GM19351 (cell line): ENCODE results near the gene CNOT2.
A peak's percentile ranks its signal among the peaks of the same experiment; 100 is the strongest.
"Not testable (repeated sequence)": the region's sequence is repeated elsewhere in the genome, so short reads cannot be mapped to it uniquely, and the experiment has no call there.

Experiments used
- ATAC-seq: cut with Tn5 transposase; IDR thresholded peaks from one replicate; pipeline ENCODE4 v1.9.1; 2021; ENCODE audit warnings: mild to moderate bottlenecking, moderate library complexity; ENCODE audit not compliant: unreplicated experiment

CNOT2 gene

DNA sequence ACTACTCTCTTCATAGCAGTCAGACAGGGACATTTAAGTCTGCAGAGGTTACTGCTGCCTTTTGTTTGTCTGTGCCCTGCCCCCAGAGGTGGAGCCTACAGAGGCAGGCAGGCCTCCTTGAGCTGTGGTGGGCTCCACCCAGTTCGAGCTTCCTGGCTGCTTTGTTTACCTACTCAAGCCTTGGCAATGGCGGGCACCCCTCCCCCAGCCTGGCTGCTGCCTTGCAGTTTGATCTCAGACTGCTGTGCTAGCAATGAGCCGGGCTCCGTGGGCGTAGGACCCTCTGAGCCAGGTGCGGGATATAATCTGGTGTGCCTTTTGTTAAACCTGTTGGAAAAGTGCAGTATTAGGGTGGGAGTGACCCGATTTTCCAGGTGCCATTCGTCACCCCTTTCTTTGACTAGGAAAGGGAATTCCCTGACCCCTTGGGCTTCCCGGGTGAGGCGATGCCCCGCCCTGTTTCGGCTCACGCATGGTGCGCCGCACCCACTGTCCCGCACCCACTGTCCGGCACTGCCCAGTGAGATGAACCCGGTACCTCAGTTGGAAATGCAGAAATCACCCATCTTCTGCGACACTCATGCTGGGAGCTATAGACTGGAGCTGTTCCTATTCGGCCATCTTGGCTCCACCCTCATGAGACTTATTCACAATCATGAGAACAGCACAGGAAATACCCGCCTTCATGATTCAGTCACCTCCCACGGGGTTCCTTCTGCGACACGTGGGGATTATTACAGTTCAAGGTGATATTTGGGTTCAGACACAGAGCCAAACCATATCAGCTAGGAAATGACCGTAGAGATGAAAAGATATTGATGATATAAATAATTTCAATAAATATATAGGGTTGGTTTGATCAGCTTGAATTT is 61.7 kb downstream of the CNOT2 start:
- ATAC-seq, result not testable (repeated sequence)

DNA sequence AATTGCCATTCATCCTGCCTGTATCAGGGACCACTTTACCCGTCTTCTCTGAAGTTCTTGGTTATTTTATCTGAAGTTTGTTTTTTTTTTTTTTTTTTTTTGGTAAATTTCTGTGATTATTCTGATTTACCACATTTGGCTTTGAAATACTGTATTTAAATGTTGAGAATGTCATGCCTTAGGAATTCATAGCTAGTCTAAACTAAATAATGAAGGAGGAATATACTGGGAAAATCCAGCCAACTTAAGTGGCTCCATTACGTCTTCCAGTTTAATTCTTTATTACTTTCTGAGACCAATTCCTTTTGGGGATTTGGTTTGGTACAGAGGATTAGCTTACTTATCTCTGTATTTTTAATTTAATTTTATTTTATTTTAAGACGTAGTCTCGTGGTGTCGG is 62.6 kb downstream of the CNOT2 start:
- ATAC-seq, result no peak

DNA sequence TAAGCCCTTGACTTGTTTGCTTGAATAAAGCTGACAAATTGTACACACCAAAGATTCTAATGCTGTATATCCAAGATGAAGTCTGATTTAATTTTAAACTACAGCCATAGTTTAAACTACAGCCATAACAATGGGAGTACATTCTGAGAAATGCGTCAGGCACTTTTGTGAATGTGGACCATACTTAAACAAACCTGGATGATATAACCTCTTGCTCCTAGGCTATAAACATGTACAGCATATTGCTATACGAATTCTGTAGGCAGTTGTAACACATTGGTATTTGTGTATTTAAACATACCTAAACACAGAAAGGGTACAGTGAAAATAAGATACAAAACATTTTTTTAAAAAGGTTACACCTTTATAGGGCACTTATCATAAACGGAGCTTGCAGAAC is 63.4 kb downstream of the CNOT2 start:
- ATAC-seq, result no peak

DNA sequence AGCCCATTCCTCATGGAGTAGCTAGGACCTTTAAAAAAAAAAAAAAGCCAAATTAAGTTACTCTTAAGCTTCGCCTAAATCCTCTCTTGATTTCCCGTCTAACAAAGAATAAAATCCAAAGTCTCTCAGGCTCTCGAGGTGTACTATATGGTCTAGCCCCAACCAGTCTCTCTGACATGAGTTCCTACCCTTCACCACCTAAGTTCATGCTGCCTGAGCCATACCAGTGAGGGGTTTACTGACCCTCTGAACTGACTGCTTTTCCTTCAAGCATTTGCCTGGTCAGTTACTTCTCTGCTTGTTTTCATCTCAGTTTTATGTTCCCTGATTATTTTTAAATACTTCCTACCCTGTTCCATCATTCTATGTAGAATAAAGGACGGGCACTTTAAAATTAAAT is 64.6 kb downstream of the CNOT2 start:
- no peak for ATAC-seq

DNA sequence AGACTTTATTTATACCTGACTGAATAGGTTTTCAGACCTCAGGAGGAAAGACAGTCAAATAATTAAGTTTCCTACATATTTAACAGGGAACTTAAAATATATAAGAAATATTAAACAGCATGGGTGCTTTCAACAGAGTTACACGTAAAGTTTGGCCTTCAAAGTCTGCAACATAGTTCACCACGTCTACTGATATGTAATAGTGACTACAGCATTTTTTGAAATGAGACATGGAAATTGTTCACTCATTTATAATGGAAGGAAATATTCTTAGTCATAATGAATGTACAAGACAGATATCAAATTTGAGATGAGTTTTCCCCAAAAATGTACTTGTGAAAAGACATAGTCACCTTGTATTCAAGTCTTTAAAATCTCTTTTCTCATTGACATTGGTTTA is 66.1 kb downstream of the CNOT2 start:
- no peak for ATAC-seq

DNA sequence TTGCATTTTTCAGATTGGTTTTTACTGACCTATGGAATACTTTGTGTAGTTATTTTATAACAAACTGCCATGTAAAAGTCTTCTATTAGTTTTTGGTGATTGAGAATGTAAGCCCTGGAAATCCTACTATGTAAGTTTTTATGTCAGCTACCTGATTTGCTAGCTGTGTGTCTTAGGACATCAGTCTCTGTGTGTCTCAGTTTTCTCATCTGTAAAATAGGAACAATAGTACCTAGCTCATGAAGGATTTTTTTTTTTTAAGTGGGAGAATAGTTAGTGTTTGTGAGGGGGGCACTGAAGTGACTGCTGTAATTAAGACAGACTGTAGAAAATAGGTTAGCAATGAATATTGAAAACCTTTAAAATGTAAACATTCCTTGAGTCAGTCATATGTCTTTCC is 70.9 kb downstream of the CNOT2 start:
- no peak for ATAC-seq

DNA sequence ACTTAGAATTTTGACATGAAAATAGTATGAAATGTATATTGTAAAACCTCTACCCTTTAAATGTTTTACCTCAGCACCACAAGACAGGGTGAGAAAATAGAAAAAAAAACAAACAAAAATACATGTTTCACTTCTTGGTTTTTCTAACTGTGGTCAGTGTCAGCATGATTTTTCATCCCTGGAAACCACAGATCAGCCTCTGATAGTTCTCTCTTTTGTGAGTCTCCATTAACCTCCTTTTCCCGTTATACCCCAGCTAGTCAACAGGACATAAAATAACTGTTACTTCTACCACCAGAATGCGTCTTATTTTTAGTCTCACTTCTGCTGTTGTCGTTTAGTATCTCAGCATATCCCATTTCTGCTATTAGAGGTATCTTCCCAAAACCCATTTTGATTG is 74.5 kb downstream of the CNOT2 start:
- peak; percentile 94 for ATAC-seq

DNA sequence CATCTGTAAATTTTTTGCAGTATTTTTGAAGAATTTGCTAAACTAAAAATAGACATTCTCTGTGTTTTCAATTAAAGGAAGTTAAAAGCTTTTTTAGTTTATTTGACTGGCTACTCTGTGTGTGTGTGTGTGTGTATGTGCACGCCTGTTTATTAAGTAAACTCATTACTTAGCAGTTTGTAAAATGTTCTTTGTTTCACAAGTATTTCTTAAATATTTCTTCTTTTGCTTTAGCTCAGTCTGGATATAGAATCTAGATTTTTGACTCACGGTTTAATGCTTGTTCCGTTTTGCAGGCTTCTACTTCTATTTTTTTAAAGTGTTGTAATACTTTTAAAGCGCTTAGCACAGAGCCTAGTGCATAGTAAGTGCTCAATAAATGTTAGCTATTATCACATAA is 76.4 kb downstream of the CNOT2 start:
- ATAC-seq, result no peak

DNA sequence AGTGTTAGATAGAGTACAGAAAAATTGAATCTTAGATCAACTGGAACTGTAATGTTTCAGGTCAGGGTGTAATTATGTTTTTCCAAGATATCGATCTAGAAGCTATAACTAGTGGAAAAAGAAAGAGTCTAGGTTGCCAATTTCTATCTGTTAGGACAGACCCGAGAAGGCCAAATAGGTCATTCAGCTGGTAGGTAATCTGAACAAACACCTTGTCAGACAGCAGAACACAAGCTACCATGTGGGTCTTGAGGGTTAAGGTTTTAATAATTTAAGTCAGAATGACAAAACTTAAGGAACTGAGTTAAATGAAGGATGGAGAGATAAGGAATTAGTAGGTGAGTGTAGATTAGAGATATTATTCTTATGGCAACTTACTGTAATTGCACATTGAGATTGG is 78.0 kb downstream of the CNOT2 start:
- no peak for ATAC-seq

DNA sequence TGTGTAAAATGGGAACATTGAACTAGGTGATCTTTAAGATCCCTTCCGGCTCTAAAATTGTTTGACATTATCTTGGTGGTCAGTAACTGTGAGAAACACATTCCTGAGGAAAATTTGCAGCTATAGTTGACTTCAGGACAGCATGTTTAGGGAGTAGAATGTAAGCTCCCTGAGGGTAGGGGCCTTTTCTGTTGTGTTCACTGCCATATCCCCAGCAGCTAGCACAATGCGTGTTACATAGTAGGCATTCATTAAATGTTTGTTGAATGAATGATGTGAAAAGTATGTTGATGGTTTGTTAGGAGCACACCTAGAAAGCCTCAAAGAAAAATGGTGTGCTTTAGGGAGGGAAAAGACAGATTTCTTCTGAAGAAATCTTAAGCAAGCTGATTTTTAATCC is 84.3 kb downstream of the CNOT2 start:
- no peak for ATAC-seq

DNA sequence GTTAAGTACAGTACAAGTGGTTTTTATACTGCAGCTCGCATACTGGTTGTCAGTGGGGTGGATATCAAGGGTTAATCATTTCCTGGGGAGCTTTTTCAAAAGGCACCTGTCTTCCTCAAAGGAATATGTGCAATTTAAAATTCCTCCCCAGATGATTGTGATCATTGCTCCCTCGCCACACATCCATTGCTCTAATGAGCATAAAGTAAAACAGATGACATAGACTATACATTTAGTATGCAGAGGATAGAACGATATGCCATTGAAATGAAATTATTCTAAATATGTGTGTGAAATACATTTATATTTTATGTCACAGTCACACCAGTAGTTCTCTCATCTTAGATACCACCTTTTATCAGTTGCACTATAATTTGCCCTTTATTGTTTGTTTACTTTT is 86.5 kb downstream of the CNOT2 start:
- no peak for ATAC-seq

DNA sequence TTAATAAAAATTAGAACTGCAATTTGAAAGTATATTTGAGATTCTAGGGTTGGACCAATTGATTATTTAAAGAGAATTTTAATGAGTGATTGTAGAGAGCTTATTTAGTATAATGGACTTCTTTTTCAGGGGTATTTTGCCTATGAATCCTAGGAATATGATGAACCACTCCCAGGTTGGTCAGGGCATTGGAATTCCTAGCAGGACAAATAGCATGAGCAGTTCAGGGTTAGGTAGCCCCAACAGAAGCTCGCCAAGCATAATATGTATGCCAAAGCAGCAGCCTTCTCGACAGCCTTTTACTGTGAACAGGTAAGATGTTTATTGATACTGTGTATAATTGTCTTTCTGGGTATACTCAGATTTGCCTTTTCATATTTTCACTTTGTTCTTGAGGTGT is 86.9 kb downstream of the CNOT2 start:
- no peak for ATAC-seq

DNA sequence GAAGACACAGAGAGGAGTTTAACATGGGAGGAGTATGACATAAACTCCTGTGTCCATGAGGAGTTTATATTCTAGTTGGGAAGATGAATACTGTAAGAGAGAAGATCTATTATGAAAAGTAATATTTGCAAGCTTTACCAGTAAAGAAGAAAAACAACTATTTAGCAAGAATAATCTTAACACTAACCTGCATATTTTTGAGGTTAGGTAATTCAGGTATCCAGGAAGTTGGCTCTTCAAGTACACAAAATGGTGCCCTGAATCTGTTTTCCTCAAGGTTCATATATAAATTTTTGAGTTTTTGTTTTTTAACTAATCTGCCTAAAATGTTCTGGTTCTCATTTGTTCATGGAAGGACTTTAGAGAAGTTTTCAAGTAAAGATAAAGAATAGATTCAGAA is 89.0 kb downstream of the CNOT2 start:
- ATAC-seq, result no peak

DNA sequence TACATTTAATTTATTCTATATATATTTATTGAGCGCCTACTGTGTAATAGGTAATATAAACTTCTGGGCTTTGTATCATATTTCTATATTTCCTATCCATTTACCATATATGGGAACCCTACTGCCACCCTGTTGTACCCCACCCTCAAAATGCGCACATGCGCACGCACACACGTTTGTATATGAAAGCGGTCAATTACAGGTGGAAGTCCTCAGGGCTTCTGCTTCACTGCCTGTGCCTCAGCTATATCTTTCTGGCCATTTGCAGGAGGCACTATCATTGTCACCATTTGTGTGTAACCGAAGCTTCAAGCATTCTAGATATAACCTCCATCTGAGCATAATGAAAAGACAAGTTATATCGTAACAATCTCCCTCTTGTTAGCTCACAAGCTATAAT is 91.5 kb downstream of the CNOT2 start:
- ATAC-seq, result no peak

DNA sequence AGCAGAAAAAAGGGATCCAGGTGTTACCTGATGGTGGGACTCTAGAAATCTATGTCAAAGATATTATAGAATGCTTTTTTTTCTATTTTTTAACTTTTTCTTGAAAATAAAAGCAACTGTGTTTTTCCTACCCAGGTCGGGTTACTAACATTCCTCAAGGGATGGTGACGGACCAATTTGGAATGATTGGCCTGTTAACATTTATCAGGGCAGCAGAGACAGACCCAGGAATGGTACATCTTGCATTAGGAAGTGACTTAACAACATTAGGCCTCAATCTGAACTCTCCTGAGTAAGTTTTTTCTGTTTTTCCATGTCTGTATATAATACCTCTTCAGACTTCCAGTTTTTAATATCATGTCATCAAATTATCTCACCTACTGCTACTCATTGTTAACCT is 95.3 kb downstream of the CNOT2 start:
- no peak for ATAC-seq

DNA sequence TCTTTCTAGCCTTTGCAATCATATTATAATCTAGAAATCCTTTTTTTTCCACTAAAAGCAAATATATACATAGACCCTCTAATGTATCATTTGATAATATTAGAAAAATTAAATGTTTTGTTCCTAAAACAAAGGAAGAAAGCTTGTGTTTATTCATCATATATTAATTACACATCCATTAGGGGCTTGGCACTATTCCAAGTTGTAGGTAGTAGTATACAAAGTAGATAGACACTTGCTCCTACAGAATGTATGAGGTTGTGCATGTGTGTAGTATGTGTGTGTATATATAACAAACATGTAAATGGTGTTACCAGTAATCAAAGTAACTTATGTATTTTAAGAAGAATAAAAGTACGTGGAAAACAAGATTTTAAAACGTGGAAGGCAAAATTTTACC is 107.8 kb downstream of the CNOT2 start:
- no peak for ATAC-seq

DNA sequence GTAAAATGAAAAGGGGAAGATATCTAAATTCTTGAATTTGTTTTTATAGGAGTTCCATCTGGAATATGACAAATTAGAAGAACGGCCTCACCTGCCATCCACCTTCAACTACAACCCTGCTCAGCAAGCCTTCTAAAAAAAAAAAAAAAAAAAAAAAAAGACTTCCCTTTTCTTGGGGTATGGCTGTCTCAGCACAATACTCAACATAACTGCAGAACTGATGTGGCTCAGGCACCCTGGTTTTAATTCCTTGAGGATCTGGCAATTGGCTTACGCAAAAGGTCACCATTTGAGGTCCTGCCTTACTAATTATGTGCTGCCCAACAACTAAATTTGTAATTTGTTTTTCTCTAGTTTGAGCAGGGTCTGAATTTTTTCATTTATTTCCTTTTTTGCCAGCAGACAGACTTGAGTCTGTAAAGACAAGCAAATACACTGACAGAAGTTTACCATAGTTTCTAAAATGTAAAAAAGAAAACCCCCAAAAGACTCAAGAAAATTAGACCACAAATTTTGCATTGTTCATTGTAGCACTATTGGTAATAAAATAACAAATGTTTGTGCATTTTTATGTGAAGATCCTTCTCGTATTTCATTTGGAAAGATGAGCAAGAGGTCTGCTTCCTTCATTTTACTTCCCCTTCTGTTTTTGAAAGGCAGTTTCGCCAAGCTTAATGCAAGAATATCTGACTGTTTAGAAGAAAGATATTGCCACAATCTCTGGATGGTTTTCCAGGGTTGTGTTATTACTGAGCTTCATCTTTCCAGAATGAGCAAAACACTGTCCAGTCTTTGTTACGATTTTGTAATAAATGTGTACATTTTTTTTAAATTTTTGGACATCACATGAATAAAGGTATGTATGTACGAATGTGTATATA is 110.8 kb downstream of the CNOT2 start:
- no peak for ATAC-seq

DNA sequence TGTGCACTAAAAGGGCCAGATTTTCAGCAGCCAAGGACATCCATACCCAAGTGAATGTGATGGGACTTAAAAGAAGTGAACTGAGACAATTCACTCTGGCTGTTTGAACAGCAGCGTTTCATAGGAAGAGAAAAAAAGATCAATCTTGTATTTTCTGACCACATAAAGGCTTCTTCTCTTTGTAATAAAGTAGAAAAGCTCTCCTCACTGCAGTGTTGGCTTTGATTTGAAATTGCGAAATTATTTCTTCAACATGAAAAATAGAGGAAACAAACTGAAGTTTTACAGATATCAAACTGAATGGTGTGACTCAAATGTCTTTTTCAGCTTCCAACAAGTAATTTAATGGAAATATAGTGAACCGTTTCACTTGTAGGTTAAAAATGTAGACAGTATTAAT is 111.6 kb downstream of the CNOT2 start:
- no peak for ATAC-seq

DNA sequence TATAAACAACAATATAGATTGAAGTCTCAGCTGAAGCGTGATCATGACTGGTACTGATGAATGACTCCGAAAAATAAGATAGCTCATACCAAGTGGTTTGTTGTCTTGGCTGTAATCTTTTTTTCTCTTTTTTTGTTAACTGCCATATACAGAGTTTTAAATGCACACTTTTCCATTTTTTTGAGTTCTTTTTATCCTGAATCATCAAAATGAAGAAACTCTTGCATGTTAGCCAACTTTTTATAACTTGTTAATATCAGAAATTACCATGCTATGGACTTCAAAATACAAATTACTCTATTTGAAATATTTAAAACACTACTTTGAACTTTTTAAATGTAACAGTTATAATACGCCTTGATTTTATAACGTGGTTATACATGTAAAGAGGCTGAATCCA is 112.7 kb downstream of the CNOT2 start:
- ATAC-seq, result no peak

DNA sequence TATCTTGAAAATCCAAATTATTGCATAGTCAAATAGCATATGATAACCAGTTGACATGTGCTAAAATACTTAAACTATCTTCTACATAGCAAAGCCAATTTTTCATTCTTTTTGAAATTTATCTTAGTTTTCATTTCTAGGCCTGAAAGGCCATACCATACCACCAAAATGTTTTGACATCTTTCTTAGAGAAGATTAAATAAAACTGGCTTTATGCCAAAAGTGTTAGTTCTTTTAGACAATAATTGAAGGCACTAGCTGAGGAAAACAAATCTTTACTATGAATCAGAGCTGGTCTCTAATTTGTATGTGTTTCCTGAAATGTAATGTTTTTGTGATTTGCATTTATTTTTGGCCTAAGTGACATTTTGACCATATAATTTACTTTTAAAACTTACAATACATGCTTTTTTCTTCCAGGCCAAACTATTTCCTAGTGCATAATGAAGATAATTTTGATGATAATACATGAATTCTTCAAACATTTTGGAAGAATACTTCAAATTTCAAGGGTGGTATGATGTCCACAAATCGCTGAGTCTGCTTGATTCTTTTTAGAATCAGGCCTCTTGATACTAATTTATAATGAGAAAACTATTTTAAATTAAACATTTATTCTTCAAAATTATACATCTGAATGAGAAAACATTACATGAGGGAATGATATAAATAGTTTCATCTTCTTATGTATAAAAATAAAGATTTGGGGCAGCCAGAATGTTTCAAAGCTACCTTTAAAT is 116.4 kb downstream of the CNOT2 start:
- ATAC-seq, result no peak

DNA sequence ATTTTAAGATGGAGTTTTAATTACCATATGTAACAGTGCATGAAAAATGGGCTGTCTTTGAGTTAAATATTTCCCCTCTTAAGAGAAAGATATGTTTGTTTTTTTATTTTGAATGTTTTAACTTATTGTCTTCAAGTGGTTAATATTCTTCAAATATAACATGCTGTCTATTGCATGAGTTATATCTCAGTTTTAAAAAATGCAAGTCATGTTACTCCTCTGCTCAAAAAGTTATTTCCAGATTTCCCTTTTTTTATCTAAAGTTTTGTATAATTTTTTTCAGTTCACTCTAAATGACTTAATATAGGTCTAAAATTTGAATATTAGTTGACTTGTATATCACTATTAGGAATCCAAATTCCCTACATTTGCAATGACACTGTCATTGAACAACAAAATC is 117.0 kb downstream of the CNOT2 start:
- ATAC-seq, result no peak
